ENCODE results near the gene ALDOA.

DNA sequence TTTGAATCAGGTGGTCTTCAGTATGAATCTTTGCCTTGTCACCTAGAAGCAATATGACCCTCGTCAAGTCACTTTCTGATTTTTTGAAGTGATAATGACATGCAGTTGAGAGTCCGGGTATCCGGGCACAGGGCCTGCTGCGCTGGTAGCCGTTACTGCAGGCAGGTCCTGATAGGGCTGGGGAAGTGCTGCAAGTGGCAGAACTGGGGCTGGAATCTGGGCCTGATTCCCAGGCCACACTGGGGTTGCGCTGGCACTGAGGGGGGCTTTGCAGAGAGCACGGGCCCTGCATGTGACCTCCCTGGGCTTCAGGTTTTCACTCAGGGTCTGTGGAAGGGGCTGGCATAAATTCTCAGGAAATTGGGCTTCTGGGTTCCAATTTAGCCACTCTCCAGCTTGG, 13.2 kb downstream of the ALDOA start:
- TF ChIP-seq POLR2A (IDR thresholded peaks at IDR 0.05), result no peak
- TF ChIP-seq, protein P1, sequence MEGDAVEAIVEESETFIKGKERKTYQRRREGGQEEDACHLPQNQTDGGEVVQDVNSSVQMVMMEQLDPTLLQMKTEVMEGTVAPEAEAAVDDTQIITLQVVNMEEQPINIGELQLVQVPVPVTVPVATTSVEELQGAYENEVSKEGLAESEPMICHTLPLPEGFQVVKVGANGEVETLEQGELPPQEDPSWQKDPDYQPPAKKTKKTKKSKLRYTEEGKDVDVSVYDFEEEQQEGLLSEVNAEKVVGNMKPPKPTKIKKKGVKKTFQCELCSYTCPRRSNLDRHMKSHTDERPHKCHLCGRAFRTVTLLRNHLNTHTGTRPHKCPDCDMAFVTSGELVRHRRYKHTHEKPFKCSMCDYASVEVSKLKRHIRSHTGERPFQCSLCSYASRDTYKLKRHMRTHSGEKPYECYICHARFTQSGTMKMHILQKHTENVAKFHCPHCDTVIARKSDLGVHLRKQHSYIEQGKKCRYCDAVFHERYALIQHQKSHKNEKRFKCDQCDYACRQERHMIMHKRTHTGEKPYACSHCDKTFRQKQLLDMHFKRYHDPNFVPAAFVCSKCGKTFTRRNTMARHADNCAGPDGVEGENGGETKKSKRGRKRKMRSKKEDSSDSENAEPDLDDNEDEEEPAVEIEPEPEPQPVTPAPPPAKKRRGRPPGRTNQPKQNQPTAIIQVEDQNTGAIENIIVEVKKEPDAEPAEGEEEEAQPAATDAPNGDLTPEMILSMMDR (IDR thresholded peaks at IDR 0.05), result no peak
- no peak for TF ChIP-seq POLR2AphosphoS5 (IDR thresholded peaks at IDR 0.05; ENCODE audit: insufficient read depth in 1 of 2, low read depth in 1 of 2)

All from vagina (tissue), 2 donors.